ENCODE measurements around the gene SERPINF2.

Gene SERPINF2

DNA sequence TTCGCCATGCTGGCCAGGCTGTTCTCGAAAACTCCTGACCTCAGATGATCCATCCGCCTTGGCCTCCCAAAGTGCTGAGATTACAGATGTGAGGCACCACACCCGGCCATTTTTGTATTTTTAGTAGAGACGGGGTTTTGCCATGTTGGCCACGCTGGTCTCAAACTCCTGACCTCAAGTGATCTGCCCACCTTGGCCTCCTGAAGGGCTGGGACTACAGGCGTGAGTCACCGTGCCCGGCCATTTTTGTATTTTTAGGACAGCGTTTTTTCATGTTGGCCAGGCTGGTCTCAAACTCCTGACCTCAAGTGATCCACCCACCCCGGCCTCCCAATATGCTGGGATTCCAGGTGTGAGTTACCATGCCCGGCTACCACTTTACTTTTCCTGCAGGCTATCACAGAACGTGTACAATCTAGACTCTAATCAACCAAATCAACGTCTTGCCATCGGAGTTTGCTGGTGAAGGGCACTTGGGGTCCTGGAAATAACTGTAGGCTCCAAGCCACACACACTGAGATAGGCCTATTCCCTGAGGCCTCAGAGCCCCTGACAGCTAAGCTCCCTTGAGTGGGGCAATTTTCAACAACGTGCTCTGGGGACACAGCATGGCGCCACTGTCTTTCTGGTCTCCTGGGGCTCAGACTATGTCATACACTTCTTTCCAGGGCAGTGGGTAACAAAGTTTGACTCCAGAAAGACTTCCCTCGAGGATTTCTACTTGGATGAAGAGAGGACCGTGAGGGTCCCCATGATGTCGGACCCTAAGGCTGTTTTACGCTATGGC, 31.9 kb downstream of the SERPINF2 start:
- no peak overlapping the region for H2AFZ ChIP-seq (ENCODE audit: low read length)
- no peak overlapping the region for H3K9ac ChIP-seq (ENCODE audit: low read length)
- no peak for TF ChIP-seq EZH2 (IDR thresholded peaks at IDR 0.05; ENCODE audit: borderline replicate concordance, low read length)
- TF ChIP-seq, protein P1, sequence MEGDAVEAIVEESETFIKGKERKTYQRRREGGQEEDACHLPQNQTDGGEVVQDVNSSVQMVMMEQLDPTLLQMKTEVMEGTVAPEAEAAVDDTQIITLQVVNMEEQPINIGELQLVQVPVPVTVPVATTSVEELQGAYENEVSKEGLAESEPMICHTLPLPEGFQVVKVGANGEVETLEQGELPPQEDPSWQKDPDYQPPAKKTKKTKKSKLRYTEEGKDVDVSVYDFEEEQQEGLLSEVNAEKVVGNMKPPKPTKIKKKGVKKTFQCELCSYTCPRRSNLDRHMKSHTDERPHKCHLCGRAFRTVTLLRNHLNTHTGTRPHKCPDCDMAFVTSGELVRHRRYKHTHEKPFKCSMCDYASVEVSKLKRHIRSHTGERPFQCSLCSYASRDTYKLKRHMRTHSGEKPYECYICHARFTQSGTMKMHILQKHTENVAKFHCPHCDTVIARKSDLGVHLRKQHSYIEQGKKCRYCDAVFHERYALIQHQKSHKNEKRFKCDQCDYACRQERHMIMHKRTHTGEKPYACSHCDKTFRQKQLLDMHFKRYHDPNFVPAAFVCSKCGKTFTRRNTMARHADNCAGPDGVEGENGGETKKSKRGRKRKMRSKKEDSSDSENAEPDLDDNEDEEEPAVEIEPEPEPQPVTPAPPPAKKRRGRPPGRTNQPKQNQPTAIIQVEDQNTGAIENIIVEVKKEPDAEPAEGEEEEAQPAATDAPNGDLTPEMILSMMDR (IDR thresholded peaks at IDR 0.05; ENCODE audit: low read length): no peak
- H3K4me1 ChIP-seq (ENCODE audit: insufficient read depth, low read length, severe bottlenecking): peaks cover 23% of the 10 kb centered on the region
- peaks cover 35% of the 10 kb centered on the region for H3K36me3 ChIP-seq (ENCODE audit: insufficient read depth, low read length)
- no peak overlapping the region for H3K4me3 ChIP-seq (ENCODE audit: low read depth, low read length, poor library complexity, severe bottlenecking)
- no peak overlapping the region for H3K27ac ChIP-seq (ENCODE audit: low read depth, low read length, poor library complexity, severe bottlenecking)
- no peaks in the 10 kb centered on the region for H3K9me2 ChIP-seq (ENCODE audit: low read depth, low read length)
- no peaks in the 10 kb centered on the region for H3K9me3 ChIP-seq (ENCODE audit: low read length)
- no peaks in the 10 kb centered on the region for H3K27me3 ChIP-seq (ENCODE audit: insufficient read depth, low read length)
- H3K79me2 ChIP-seq (ENCODE audit: insufficient read depth, low read length): no peaks in the 10 kb centered on the region
- H3K4me2 ChIP-seq (ENCODE audit: low read length): no peak overlapping the region
- H4K20me1 ChIP-seq (ENCODE audit: insufficient read depth, low read length): no peaks in the 10 kb centered on the region
- H3F3A ChIP-seq (ENCODE audit: insufficient read depth, low read length): peaks cover 13% of the 10 kb centered on the region; the same call in 1 of the 2 replicates

DNA sequence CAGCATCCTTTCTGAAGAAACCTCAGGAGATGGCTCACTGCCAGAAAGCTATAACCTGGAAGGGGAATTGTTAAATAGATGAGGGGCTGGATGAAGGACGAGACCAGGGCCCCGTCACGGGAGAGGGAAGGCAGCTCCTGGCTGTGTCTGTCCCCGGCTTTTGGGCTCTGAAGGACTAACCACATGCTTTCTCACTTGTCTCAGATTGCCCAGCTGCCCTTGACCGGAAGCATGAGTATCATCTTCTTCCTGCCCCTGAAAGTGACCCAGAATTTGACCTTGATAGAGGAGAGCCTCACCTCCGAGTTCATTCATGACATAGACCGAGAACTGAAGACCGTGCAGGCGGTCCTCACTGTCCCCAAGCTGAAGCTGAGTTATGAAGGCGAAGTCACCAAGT, 33.7 kb downstream of the SERPINF2 start:
- no peak overlapping the region for H3K27ac ChIP-seq (ENCODE audit: low read depth, low read length, poor library complexity, severe bottlenecking)
- H3K4me2 ChIP-seq (ENCODE audit: low read length): no peak overlapping the region
- H4K20me1 ChIP-seq (ENCODE audit: insufficient read depth, low read length): no peaks in the 10 kb centered on the region
- H3K9me2 ChIP-seq (ENCODE audit: low read depth, low read length): no peaks in the 10 kb centered on the region
- no peaks in the 10 kb centered on the region for H3K27me3 ChIP-seq (ENCODE audit: insufficient read depth, low read length)
- H3K9me3 ChIP-seq (ENCODE audit: low read length): no peaks in the 10 kb centered on the region
- peaks cover 13% of the 10 kb centered on the region; the same call in 1 of the 2 replicates for H3F3A ChIP-seq (ENCODE audit: insufficient read depth, low read length)
- H3K4me1 ChIP-seq (ENCODE audit: insufficient read depth, low read length, severe bottlenecking): peaks cover 5% of the 10 kb centered on the region
- TF ChIP-seq, protein P1 (IDR thresholded peaks at IDR 0.05; ENCODE audit: low read length): no peak
- no peak for TF ChIP-seq EZH2 (IDR thresholded peaks at IDR 0.05; ENCODE audit: borderline replicate concordance, low read length)
- no peak overlapping the region for H3K4me3 ChIP-seq (ENCODE audit: low read depth, low read length, poor library complexity, severe bottlenecking)
- H3K79me2 ChIP-seq (ENCODE audit: insufficient read depth, low read length): no peaks in the 10 kb centered on the region
- peaks cover 49% of the 10 kb centered on the region for H3K36me3 ChIP-seq (ENCODE audit: insufficient read depth, low read length)
- H2AFZ ChIP-seq (ENCODE audit: low read length): no peak overlapping the region
- H3K9ac ChIP-seq (ENCODE audit: low read length): no peak overlapping the region

DNA sequence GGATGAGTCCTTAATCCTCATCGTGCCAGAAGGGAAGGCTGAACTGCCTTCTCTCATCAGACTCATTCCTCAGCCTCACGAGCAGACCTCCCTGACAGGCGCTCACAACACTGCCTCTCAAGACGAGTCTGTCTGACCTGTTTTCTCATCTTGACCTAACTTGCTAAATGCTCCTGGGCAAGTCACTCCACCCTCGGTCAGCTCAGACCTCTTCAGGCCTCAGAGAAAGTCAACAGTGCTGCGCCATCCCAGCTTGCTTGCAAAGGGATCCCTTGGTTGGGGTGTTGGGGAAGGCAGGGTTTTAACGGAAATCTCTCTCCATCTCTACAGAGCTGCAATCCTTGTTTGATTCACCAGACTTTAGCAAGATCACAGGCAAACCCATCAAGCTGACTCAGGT, 34.2 kb downstream of the SERPINF2 start:
- no peaks in the 10 kb centered on the region for H3K9me2 ChIP-seq (ENCODE audit: low read depth, low read length)
- no peak overlapping the region for H3K27ac ChIP-seq (ENCODE audit: low read depth, low read length, poor library complexity, severe bottlenecking)
- TF ChIP-seq, protein P1 (IDR thresholded peaks at IDR 0.05; ENCODE audit: low read length): no peak
- no peak for TF ChIP-seq EZH2 (IDR thresholded peaks at IDR 0.05; ENCODE audit: borderline replicate concordance, low read length)
- H2AFZ ChIP-seq (ENCODE audit: low read length): no peak overlapping the region
- H3K36me3 ChIP-seq (ENCODE audit: insufficient read depth, low read length): peaks cover 55% of the 10 kb centered on the region
- no peaks in the 10 kb centered on the region for H3K79me2 ChIP-seq (ENCODE audit: insufficient read depth, low read length)
- H4K20me1 ChIP-seq (ENCODE audit: insufficient read depth, low read length): no peaks in the 10 kb centered on the region
- H3K9ac ChIP-seq (ENCODE audit: low read length): no peak overlapping the region
- no peaks in the 10 kb centered on the region for H3K4me1 ChIP-seq (ENCODE audit: insufficient read depth, low read length, severe bottlenecking)
- no peaks in the 10 kb centered on the region for H3K27me3 ChIP-seq (ENCODE audit: insufficient read depth, low read length)
- H3K4me2 ChIP-seq (ENCODE audit: low read length): no peak overlapping the region
- H3K4me3 ChIP-seq (ENCODE audit: low read depth, low read length, poor library complexity, severe bottlenecking): no peak overlapping the region
- peaks cover 10% of the 10 kb centered on the region; the same call in 1 of the 2 replicates for H3F3A ChIP-seq (ENCODE audit: insufficient read depth, low read length)
- H3K9me3 ChIP-seq (ENCODE audit: low read length): no peaks in the 10 kb centered on the region
